ENCODE measurements around the gene PPP1R18.
A peak's percentile ranks its signal among the peaks of the same experiment; 100 is the strongest.
"Not testable (repeated sequence)": the region's sequence is repeated elsewhere in the genome, so short reads cannot be mapped to it uniquely, and the experiment has no call there.

Gene PPP1R18, protein sequence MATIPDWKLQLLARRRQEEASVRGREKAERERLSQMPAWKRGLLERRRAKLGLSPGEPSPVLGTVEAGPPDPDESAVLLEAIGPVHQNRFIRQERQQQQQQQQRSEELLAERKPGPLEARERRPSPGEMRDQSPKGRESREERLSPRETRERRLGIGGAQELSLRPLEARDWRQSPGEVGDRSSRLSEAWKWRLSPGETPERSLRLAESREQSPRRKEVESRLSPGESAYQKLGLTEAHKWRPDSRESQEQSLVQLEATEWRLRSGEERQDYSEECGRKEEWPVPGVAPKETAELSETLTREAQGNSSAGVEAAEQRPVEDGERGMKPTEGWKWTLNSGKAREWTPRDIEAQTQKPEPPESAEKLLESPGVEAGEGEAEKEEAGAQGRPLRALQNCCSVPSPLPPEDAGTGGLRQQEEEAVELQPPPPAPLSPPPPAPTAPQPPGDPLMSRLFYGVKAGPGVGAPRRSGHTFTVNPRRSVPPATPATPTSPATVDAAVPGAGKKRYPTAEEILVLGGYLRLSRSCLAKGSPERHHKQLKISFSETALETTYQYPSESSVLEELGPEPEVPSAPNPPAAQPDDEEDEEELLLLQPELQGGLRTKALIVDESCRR

DNA sequence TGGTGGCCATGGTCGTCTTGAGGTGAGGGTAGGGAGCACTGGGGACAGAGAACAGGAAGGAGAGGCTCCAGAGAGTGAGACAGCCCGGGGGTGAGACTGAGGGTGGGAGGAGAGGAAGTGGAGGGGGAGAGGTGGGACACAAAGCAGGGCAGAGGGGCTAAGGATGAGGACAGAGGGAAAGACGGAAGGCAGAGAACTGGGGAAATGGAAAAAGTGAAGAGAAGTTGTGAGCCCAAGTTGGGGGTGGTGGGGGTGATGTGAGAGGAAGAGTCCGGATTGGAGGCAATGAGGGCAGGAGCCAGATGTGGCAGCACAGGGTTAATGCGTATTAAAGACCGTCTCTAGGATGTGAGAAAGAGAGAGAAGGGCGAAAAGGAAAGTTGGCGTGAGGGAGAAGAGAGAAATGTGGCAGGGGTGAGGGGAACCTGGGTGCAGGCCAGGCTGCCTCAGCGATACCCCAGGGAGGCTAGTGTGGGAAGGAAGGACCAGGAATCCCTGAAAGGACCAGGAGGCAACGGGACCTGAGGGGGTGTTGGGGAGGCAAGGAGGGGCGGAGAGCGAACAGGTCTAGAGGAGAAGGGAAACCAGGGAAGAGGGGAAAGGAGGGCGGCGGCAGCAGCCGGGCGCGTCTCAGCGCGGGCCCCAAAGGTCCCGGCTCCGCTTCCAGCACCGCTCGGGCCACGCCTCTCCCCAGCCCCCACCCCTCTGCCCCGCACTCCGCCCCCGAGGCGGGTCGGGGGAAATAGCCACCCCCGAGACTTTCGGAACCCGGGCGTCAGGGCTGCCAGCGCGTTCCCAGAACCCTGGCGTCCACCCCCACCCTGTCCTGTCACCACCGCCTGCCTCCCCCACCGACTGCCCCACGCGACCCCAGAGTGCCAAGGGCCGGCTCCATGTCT lies at the start of gene PPP1R18:
Gene PPP1R18, minus strand, starts transcription at position 637 of the 899 bp plus-strand sequence. Its CDS starts 627 bp downstream, at position 10.
- DNase-seq: no peak

DNA sequence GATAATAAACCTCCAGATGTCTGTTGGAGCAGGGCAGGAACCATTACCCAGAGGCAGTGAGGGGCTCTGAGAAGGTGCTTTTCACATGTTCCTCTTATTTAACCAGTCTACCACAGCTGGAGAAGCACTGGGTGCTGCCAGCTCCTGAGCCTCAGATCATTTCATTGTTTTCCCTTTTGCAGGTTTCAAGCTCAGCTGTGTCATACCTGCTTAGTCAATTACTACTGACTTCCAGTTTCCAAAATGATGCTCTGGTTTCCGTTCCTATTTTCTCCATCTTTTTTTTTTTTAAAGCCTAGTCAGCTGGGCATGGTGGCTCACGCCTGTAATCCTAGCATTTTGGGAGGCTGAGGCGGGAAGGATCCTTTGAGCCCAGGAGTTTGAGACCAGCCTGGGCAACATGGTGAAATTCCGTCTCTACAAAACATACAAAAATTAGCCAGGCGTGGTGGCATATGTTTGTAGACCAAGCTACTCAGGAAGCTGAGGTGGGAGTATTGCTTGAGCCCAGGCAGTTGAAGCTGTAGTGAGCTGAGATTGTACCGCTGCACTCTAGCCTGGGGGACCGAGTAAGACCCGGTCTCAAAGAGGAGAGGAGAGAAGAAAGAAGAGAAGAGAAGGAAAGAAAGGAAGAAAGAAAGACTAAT lies 49.3 kb upstream of the PPP1R18 start:
- DNase-seq: no peak

DNA sequence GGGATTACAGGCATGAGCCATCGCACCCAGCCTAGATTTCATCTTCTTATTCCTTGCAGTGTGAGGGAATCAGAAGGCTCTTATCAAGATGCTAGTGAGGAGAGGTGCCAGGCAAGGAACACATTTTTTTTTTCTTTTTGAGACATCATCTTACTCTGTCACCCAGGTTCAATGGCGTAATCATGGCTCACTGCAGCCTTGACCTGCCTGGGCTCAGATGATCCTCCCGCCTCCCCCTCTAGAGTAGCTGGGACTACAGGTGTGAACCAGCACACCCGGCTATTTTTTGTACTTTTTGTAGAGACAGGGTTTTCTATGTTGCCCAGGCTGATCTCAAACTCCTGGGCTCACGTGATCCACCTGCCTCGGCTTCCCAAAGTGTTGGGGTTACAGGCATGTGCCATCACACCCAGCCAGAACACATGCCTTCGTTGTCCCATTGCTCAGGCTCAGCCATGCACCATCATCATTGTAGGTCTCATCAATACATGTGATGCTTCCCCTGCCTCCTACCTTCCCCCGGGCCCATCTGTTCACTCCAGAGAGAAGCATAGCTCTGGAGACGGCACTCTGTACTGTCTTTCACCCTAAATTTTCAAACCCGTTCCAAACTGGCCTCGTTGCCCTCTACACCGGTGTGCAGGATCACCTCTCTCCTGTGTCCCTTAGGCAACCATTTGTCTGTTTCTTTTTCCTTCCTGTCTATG lies 45.9 kb upstream of the PPP1R18 start:
- DNase-seq: no peak

DNA sequence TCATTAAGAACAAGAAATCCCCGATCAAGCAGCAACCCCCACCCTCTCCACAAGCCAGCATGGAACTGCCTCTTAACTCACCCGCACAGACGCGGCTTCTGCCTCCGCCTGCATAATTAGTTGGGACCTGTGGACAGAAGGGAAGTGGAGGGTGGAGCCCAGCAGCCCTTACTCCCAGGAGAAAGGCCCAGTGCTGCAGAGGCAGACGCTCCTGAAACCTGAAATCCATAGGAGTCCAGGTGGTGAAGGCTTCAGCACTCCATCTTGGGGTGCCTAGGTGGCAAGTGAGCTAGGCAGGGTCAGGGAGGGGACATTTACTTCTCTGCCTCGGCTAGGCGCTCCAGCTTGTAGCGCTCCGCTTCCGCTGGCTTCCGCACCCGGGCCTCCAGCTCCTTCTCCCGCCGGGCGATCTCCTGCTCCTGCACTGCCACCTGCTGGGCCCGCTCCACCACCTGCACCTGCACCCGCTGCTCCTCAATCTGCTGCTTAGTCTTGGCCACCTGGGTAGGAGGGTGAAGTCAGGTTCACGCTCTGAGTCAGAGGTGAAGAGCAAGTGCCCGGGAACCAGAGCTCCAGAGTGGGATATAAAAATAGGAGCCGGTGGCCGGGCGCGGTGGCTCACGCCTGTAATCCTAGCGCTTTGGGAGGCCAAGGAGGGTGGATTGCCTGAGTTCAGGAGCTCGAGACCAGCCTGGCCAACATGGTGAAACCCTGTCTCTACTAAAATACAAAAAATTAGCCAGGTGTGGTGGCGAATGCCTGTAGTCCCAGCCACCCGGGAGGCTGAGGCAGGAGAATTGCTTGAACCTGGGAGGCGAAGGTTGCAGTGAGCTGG lies 44.4 kb upstream of the PPP1R18 start:
- peak; percentile 86 for DNase-seq

DNA sequence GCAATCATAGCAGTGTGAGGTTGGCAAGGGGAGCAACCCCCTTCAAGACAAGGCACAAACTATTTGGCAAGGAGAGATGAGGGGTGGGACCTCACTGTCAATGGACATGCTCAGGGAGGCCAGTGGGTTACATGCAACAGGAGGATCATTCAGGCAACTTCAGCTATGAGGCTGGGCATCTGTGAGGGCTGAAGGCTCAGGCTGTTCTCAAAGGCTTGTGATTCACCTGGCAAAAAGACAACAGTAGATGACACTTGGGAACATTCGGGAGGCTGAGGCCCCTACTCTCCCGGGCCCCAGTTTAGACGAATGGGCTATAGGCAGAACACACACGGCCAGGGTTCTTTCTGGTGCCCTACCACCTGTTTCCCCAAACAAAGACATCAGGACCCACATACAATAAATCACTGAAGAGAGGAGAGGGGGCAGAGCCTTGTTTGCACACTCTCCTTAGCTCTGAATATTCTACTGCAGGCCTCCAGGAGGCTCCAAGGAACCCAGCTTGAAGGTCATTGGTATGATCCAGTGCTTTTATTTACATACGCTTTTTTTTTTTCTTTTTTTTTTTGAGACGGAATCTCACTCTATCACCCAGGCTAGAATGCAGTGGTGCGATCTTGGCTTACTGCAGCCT lies 41.6 kb upstream of the PPP1R18 start:
- no peak for DNase-seq

DNA sequence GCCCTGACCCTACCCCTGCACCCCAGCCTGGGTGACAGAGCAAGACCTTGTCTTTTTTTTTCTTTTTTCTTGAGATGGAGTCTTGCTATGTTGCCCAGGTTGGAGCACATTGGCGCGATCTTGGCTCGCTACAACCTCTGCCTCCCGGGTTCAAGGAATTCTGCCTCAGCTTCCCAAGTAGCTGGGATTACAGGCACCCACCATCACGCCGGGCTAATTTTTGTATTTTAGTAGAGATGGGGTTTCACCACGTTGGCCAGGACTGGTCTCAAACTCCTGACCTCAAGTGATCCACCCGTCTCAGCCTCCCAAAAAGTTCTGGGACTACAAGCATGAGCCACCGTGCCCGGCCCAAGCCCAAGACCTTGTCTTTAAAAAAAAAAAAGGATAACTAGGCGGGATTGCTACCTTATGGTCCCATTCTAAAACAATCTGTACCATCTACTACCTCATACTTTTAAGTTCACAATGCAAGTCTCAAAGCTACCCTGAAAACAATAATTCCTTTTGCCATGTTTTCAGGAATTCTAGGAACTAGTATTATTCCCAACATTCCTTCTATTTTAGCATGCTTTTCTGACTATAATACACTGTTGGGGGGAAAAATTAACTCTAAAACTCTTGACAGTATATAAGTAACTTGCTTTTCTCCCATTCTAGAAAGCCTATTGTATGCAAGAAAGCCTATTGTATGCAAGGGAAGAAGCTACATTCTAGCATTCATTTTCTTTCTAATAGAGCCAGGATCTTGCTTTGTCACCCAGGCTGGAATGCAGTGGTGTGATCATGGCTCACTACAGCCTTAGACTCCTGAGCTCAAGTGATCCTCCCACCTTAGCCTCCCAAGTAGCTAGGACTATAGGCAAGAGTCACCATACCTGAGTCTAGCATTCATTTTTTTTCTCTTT lies 40.3 kb upstream of the PPP1R18 start:
- no peak for DNase-seq

DNA sequence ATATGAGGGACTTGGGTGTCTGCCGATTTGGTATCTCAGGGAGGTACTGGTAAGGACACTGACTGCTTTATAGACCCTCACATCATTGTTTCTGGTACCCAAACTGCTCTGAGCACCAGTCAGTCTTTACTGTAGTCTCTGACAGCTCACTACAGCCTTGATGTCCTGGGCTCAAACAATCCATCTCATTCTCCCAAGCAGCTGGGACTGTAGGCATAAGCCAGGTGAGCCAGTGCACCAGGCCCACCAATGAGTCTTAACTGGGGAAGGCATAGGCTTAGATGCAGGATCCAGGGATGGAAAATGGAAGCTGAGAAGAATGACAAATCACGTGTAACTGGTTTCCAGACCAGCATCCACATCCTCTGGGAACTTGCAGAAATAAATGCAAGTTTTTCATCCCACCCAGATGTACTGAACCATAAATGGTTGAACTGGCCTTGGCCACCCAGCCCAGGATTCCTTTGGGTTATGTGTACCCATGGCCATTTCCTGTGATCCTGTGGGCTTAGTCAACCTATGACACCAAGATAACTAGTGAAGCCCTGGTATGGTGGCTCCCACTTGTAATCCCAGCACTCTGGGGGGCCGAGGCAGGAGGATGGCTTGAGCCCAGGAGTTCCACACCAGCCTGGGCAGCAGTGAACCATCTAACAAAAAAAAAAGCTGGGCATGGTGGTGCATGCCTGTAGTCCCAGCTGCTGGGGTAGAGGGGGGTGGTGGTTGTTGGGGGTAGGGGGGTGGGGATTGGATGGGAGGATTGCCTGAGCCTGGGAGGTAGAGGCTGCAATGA lies 39.5 kb upstream of the PPP1R18 start:
- no peak for DNase-seq

DNA sequence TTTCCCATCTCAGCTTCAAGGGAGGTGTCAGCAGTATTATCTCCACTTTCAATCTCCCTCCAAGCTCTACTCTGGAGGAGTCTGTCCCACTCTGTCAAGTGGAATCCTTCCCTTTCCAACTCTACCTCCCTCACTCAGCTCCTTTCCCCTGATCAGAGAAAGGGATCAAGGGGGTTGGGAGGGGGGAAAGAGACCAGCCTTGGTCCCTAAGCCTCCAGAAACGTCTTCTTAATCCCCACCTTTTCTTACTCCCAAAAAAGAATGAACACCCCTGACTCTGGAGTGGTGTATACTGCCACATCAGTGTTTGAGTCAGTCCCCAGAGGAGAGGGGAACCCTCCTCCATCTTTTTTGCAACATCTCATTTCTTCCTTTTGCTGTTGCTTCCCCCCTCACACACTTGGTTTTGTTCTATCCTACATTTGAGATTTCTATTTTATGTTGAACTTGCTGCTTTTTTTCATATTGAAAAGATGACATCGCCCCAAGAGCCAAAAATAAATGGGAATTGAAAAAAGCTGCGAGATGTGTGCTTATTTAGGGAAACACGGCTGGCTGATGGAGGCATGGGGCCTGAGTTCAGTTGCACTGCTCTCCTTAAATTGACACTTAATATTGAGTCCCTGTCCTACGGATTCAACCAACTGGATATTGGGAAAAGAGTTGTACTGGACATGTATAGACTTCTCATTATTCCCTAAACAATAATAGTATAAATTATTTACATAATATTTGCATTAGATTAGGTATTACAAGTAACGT lies 38.6 kb upstream of the PPP1R18 start:
- no peak for DNase-seq

DNA sequence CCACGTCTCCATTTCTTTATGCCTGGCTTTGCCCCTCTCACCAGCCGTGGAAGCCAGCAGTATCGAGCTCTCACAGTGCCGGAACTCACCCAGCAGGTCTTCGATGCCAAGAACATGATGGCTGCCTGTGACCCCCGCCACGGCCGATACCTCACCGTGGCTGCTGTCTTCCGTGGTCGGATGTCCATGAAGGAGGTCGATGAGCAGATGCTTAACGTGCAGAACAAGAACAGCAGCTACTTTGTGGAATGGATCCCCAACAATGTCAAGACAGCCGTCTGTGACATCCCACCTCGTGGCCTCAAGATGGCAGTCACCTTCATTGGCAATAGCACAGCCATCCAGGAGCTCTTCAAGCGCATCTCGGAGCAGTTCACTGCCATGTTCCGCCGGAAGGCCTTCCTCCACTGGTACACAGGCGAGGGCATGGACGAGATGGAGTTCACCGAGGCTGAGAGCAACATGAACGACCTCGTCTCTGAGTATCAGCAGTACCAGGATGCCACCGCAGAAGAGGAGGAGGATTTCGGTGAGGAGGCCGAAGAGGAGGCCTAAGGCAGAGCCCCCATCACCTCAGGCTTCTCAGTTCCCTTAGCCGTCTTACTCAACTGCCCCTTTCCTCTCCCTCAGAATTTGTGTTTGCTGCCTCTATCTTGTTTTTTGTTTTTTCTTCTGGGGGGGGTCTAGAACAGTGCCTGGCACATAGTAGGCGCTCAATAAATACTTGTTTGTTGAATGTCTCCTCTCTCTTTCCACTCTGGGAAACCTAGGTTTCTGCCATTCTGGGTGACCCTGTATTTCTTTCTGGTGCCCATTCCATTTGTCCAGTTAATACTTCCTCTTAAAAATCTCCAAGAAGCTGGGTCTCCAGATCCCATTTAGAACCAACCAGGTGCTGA lies 37.6 kb upstream of the PPP1R18 start:
- not testable (repeated sequence) for DNase-seq

DNA sequence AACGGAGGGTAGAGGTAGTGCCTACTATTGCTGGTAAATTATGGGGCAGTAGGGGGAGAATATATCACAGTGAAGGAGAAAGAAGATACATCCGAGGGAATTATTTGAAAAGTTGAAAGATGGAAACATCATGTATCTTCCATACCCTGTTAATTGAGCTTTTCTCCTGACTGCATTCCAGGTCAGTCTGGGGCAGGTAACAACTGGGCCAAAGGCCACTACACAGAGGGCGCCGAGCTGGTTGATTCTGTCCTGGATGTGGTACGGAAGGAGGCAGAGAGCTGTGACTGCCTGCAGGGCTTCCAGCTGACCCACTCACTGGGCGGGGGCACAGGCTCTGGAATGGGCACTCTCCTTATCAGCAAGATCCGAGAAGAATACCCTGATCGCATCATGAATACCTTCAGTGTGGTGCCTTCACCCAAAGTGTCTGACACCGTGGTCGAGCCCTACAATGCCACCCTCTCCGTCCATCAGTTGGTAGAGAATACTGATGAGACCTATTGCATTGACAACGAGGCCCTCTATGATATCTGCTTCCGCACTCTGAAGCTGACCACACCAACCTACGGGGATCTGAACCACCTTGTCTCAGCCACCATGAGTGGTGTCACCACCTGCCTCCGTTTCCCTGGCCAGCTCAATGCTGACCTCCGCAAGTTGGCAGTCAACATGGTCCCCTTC lies 36.9 kb upstream of the PPP1R18 start:
- DNase-seq: not testable (repeated sequence)

DNA sequence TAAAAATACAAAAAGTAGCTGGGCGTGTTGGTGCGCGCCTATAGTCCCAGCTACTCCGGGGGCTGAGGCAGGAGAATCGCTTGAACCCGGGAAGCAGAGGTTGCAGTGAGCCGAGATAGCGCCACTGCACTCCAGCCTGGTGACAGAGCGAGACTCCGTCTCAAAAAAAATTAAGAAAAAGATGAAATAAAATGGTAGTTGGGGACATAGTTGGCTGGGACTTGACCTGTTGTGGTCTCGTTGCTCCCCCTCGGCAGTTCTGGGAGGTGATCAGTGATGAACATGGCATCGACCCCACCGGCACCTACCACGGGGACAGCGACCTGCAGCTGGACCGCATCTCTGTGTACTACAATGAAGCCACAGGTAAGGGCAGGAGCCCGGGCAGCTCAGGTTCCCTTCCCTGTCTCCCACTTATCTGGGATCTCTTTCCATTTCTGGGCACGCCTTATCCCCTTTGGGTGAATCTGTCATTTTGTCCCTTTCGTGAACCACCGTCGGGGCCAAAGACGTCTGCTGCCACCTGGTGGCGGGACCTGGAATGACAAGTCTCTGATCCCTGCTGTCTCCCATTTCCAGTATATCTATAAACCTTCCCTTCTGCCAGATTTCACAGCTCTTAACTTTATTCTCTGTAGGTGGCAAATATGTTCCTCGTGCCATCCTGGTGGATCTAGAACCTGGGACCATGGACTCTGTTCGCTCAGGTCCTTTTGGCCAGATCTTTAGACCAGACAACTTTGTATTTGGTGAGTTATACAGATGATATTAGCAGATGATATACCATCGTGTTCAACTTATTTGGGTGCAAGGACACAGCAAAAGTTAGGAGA lies 36.1 kb upstream of the PPP1R18 start:
- peak; percentile 43 for DNase-seq

DNA sequence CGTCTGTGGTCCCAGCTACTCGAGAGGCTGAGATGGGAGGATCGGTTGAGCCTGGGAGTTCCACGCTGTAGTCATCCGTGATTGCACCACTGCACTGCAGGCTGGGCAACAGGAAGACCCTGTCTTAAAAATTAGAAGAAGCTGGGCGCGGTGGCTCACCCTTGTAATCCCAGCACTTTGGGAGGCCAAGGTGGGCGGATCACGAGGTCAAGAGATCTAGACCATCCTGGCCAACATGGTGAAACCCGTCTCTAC lies 35.5 kb upstream of the PPP1R18 start:
- not testable (repeated sequence) for DNase-seq

DNA sequence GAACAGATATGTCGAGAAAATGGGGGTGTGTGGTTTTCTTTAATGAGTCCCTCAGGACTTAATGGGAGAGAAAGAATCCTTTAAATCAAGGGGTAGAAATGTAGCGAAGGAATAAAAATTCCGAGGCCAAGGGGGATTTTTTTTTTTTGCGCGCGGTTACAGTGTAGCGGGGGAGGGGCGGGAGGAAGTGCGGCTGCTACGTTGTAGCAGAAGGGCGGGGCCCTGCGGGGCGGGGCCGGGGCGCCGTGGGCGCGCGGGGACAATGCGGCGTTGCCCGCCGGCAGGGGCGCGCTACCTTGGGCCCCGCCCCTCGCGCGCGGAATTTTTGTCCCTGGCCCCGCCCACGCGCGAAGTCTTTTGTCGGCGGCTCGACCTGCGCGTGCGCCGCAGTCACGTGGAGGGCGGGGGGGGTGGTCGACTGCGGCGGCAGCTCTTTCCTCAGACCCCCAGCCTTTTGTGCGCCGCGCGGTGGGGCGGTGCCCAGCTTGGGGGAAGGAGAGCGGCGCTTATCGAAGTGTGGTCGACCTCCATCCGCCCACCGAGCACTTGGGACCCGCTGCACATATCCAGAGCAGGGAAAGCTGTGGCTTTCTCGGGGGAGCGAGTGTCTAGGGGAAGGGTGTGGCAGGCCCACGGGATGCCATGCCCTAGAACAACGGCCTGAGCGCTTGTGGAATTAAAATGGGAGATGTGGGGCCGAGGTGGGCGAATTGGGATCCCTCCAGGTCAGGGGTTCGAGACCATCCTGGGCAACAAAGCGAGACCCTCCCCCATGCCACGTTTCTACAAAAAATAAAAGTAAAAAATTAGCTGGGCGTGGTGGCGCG lies 35.0 kb upstream of the PPP1R18 start:
- peak; percentile 96 for DNase-seq

DNA sequence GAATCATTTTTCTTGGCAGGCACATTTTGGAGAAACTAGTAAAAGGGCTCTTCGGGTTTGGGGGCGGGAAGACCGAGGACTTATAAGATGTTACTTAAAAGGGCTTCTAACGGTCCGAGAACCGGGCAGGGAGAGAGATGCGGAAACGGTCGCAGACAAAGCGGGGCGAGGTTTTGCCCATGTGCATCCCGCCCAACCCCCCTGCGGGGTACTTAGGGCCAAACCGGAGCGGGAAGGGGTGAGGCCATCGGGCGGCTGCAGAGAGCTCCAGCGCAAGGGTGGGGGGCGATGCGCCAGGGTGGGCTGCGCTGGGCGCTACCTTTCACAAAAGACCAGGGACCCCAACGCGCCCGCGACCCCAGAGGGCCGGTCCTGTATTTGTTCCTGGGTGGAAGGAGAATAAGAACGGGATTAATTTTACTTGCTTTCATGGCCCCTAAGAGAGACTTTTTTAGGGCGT lies 34.3 kb upstream of the PPP1R18 start:
- DNase-seq: peak; percentile 71

Measured in NCI-H2171 (cell line).